Hematopoietic multipotent progenitor cell treated with erythropoietin and hydrocortisone succinate and interleukin-3 and kit ligand, for 6 days (in vitro differentiated cells): ENCODE results near the gene CTPS2.
"Not testable (repeated sequence)": the region's sequence is repeated elsewhere in the genome, so short reads cannot be mapped to it uniquely, and the experiment has no call there.

ENCODE experiments used
- DNase-seq: peaks from one replicate; pipeline ENCODE4 v3.0.0-alpha.2; 2015

The CTPS2 gene

DNA sequence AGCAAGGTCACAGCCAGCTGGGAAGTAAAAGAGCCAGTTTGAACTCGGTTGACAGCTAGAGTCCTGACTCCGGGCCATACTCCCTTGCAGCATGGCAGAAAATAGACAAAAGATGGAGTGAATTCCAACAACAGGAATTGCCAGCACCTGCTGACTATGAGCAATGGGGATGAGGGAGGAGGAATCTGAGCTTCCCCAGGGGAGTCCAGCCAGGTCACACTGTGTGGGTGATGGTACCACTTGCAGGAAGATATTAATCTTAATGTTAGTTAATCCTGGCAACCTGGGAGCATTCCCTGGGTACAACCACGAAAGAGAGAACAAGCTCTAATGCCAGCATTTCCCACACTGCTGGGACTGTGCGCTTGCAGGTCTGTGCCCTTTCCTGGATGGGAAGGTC is 110.6 kb downstream of the CTPS2 start:
- no peak for DNase-seq

DNA sequence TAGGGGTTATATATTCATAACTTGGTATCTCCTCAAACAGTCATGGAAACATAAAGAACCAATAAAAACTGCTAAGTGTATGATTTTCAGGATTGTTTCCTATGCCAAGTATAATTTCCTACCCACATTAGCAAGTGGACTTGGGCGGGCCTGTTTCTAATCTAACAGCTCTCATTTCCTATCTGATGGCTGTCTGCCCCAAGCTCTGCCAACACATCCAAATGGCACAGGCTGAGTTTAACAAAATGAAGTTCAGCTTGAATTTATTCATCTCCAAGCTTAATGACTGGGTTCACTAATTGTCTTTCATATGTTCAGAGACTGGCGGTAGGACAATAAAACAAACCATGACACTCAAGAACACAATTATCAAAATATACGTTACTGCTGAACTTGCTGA is 118.0 kb downstream of the CTPS2 start:
- no peak for DNase-seq

DNA sequence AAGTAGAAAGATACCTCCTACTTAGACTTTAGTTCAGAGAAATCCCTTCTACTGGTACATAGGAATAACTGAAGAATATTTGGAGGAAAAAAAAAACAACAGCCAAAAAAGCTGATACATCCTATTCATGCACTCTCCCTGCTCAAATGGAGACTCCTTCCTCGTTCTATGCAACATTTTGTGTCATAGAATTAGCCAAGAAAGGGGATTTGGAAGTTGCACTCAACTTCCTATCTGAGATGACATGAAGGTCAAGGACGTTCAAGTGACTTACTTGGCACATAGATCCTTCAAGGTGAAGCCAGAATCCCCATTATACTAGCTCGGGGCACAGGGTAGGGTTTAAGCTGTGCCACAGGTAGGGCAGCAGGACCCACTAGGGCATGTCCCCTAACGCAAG is 118.7 kb downstream of the CTPS2 start:
- no peak for DNase-seq

DNA sequence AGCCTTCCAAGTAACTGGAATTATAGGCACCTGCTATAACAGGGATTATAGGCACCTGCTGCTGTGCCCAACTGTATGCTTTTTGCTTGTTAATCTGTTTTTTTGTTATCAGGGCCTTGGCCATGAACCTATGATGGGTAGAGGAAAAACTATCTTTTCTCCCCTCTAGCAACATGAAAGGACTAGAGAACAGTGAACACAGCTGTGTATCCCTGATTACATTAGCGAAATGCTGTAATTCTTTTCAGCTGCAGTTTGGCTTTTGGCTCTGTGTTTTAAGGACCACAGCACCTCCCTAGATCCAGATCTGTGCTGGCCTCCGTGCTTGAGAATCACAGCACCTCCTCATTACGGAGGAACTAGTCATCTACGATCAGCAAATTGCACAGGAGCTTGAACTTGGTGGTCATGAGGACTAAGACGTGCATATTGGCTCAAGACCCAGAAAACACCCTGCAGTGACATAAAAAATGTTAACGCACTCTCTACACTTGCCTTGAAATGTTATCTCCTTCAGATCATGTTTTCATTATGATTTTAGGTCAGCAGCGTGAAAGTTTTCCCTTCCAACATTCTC is 120.2 kb downstream of the CTPS2 start:
- DNase-seq: no peak

DNA sequence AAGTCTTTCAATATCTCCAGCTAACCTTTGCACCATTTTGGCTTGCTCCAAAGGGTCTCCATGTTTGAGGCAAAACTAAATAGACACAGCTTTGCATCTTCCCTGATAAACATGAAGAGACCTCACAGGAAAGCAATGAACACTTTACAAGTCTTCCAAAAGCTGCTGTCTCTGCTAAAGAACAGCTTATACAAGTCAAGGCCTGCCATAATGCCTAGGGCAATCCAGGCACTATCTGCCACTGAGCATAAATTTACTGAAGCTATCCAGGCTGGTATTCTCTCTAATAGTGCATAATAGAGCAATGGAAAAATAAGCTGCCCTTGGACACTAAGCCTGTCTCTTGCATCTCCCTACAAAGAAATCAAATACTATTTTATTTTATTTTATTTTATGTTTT is 122.6 kb downstream of the CTPS2 start:
- no peak for DNase-seq

DNA sequence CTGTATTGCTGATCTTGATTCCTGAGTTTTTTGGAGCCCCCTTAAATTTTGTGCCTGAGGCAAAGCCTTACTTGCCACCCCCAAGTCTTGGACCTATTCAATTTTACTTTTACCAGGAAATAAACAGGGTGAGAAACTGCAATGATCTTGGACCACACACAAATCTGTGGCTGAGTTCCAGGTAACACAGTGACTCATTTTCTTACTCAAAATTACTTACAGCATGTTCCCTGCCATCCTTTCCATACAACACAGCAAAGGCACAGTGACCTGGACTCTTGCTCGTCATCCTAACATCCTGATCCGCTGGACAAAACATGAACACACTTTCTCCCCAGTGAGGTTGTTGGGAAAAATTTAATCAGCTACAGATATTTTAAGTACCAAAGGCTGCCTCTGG is 123.3 kb downstream of the CTPS2 start:
- no peak for DNase-seq

DNA sequence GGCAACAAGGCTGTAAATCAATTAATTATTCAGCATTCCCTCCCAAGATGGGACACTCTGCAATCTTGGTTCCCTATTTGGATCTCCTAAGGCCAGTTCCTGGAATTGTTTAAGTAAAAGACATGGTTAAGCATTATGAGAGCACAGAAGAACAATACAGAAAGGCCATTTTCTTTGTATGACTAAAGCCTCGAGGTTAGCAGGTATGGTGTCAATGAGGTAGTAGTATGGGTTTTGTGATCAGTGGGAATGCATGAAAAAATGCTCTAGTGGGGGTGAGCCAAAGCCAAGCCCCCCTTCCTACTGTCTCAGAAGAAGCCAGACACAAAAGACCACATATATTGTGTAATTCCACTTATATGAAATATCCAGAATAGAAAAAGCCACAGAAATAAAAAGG is 124.2 kb downstream of the CTPS2 start:
- DNase-seq: no peak

DNA sequence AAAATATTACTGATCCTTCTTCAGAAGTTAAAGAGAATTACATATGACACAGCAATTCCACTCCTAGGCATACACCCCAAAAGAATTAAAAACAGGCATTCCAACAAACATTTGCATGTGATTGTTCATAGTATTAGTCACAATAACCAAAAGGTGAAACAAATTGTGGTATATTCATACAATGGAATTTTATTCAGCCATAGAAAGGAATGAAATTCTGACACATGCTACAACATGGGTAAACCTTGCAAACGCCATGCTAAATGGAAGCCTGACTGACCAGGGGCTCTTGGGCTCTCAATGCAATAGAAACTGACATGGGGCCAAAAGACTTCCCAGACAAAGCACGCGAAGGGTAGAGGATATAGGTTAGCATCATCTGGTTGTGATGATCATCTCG is 124.6 kb downstream of the CTPS2 start:
- DNase-seq: no peak

DNA sequence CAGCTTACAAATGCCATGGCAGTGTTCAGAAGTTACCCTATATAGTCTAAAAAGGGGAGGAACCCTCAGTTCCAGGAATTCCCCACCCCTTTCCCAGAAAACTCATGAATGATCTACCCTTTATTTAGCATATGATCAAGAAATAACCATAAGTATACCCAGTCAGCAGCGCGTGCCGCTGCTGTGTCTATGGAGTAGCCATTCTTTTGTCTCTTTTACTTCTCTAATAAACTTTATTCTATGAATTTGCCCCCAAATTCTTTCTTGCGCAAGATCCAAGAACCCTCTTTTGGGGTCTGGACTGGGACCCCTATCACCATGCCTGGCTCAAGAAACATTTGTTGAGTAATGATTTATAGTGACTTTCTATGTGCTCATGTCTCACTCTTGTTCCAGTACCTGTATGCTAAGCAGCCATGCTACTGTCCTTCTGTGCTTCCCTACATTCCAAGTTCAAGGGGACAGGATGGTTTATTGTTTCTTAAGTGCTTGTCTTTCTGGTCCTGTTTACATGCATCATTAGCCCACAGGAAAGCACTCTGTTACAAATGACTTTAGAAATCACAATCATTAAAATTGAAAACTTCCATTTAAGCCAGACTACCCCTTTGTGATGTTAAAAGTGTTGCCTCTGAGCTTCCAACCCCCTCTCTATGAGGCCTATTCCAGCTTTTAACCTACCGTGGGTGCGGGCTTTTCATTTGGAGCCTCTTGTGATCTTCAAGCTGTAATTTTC is 125.9 kb downstream of the CTPS2 start:
- no peak for DNase-seq

DNA sequence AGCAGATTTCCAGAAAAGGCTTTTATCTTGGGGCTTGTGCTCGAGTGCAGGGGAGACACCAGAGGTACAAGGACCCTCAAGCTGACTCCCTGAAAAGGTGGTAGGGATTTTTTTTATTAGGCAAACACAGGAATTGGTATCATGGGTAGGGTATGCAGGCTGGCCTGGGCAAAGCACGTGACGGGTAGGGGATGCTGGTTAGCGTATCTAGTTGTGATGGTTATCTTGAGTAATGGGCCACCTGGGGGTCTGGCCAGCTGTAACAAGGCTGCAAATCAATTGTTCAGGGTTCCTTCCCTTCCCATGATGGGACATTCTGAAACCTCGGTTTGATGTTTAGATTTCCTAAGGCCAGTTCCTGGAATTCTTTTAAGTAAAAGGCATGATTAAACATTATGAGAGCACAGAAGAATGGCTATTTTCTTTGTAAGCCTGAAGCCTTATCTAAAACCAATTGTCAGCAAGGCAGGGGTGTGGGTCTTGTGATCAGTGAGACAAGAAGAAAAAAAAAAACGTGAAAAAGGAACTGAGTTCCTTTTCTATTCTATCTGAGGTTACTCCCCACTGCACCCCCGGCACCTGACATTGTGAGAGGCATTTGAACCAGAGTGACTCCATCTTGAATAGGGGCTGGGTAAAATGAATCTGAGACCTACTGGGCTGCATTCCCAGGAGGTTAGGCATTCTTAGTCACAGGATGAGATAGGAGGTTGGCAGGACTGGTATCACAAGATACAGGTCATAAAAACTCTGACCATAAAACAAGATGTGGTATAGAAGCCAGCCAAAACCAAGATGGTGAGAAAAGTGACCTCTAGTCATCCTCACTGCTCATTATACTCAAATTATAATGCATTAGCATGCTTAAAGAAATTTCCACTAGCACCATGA is 126.7 kb downstream of the CTPS2 start:
- DNase-seq: peak; percentile 20

DNA sequence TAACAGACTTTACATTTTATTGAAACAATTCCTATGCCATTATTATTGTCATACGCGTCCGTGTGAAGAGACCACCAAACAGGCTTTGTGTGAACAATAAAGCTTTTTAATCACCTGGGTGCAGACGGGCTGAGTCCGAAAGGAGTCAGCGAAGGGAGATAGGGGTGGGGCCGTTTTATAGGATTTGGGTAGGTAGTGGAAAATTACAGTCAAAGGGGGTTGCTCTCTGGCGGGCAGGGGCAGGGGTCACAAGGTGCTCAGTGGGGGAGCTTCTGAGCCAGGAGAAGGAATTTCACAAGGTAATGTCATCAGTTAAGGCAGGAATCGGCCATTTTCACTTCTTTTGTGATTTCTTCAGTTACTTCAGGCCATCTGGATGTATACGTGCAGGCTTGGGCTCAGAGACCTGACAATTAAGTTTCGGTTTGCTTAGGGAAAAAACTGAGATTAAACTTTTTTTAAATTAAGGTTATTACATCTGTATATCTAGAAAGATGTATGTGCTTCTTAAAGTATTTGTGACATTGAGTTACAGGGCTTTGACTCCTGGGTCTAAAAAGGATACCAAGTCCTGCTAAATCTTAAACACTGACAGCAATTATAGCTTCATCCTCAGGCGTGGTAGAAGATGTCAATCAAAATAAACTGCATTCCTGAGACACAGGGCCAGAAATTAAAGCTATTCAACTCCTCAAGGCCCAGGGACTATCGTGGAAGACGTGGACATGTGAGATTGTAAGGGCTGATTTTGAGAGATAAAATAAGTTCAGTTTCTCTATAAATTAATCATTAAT is 132.3 kb downstream of the CTPS2 start:
- not testable (repeated sequence) for DNase-seq

DNA sequence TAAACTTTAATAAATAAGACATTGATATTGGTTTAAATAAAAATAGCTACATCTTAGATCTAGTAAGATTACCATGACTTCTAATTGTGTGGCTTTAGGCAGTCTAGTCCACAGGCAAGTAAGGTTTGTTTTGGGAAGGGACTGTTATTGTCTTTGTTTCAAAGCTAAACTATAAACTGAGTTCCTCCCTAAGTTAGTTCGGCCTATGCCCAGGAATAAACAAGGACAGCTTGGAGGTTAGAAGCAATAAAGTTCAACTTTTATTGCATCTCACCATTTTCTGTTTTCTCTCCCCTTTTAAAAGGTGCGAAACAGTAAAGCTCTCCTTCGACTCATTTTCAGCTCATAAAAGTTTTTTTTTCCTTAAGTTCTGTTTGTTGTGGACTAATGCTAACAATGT is 133.0 kb downstream of the CTPS2 start:
- DNase-seq: no peak

DNA sequence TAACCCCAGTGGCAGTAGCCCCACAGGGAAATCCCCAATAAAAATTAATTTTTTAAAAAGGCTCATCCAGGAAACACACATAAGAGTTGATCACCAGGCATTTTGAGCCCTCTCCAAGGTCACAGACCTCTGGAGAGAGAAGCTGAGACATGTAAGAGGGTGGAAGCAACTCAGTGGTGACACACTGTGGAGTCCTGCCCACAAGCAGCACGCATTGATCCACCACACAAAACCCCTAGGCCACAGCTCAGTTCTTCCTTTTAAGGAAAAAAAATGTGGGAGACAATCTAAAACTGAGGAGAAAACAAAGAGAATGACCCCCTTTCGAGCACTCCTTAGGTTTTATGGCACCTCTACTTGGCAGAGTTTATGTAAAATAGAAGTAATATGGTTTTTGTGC is 134.3 kb downstream of the CTPS2 start:
- DNase-seq: no peak

DNA sequence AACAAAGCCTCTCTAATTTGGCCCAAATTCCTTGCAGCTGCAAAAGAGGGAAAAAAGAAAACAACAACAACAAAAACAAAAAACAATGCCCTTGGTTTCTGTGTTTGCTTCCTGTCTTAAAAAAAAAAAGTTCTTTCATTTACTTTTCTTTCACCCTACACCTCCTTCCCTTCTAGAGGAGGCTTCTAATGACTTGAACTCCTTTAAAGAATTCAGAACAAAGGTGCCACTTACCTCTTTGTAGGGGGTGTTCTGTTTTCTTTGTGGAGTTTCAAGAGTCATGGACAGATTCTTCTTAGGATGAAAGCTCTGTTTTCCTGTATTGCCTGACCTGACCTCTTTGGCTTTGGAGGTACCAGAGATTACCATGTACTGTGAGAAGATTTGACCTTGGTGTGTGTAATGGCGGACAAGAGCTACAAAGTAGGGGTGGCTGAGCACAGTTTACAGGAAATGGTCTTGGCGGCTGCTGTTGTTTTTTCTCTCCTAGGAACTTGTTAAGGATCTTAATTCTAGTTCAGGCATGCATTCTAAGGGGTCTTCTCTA is 134.9 kb downstream of the CTPS2 start:
- DNase-seq: no peak

DNA sequence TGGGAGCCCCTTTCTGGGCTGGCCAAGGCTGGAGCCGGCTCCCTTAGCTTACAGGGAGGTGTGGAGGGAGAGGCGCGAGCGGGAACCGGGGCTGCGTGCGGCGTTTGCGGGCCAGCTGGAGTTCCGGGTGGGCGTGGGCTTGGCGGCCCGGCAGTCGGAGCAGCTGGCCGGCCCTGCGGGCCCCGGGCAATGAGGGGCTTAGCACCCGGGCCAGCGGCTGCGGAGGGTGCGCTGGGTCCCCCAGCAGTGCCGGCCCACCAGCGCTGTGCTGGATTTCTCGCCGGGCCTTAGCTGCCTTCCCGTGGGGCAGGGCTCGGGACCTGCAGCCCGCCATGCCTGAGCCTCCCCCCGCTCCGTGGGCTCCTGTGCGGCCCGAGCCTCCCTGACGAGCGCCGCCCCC is 137.1 kb downstream of the CTPS2 start:
- not testable (repeated sequence) for DNase-seq

DNA sequence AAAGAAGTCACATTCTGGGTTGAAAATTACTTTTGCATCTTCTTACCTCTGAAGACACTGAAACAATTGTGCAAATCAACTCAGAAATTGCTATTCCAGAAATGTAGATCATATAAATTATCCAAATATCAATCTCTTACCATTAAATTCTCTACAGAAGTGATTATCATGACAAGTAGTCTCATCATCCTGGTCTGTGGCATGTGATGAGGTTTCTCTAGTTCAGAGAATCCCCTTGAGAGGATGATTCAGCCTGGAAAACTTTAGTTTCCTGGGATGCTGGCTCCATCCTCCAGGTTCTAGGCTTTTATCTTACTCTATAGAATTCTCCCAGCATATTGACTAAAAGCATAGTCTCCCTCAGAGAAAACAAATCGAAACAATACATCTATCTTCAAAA is 138.7 kb downstream of the CTPS2 start:
- DNase-seq: no peak

DNA sequence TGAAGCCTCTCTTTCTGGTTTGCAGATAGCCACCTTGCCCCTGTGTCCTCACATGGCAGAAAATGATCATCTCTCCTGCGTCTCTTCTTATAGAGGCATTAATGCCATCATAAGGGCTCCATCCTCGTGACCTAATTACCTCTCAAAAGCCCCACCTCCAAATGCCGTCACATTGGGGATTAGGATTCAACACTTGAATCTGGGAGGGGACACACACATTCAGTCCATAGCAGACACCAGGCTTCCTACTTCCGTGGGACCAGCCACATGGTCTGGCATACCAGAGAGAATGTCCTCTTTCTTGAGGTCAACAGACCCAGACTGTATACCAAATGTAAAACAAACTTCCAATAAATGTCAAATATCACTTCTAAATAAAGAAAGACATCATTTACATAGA is 144.8 kb downstream of the CTPS2 start:
- DNase-seq: no peak

DNA sequence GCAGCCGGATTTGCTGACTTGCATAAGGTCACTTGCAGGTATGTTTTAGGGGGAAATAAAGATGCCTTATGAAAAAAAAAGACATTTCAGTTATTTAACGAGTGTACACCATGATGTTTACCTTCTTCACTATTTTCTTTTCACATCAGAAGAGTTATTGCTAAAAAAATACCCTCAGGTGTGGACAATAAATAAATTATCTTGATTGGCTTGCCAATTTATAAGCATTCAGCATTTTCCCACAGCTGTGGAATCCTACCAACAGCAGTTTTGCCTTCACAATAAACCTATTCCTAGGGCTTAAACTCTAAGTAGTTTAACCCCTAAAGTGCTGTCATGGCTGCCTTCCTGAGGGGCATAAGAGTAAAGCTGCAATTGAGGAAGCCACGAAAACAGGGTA is 145.9 kb downstream of the CTPS2 start:
- no peak for DNase-seq

DNA sequence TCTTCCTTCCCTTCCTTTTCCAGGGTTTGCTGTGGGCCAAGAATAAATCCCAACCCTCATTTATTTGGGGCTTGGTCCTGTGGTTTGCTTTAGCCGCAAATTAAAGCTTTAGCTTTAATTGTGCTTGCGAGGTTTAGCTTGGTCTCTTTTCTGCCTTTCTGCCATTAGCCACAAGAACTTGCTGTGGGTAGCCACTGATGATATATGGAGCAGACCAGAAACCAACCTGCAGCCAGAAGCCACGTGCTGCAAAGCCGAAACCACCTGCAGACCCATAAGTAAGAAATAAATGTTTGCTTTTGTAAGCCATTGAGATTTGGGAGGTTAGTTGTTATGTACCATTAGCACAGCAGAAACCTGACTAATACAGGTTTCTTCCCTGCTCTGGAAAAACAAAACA is 152.3 kb downstream of the CTPS2 start:
- no peak for DNase-seq

DNA sequence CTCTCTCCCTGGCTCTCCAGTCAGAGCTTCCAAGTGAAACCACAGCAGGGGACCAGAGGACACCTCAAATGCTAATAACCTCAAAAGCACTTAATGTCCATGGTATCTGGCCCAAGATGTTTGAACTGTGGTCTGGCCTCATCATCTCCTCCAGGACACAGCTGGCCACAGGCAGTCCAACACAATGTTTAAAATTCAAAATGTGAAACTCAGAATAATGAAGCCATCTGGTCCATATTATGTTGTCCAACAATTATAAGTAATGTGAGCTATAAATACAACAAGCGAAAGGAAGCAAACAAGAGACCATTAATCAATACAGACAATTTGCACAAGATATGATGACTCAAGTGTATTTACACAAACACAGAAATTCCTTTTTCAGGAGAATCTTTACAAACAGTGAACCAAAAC is 153.3 kb downstream of the CTPS2 start:
- DNase-seq: no peak

DNA sequence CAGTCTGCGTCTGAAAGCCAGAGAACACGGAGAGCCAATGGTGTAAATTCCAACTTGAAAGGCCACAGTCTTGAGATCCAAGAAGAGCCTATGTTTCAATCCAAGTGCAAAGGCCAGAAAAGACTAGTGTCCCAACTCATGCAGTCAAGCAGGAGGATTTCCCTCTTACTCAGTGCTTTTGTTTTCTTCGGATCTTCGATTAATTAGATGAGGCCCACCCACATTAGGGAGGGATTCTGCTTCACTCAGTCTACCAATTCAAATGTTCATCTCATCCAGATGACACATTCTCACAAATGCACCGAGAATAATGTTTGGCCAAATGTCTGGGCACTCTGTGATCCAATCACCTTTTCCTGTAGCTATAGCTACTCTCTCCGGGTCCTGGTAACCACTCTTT is 154.0 kb downstream of the CTPS2 start:
- no peak for DNase-seq

DNA sequence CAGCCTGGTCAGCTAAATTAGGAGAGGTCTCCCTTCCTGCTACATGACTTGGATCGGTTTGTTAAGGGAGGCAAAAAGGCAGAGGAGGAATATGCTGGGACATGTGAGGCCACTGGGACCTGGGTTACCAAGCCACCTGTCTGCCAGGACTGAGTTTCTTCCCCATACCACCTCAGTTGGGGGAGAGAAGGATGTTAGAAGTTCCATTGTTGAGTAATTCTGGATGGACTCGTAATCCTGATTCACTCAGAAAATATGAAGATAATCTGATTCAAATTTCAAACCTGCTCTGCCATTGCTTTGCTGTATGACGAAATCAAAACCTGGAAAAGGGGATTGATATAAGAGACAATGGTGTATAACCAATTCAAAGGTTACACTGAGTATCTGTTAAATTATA is 159.9 kb downstream of the CTPS2 start:
- no peak for DNase-seq

DNA sequence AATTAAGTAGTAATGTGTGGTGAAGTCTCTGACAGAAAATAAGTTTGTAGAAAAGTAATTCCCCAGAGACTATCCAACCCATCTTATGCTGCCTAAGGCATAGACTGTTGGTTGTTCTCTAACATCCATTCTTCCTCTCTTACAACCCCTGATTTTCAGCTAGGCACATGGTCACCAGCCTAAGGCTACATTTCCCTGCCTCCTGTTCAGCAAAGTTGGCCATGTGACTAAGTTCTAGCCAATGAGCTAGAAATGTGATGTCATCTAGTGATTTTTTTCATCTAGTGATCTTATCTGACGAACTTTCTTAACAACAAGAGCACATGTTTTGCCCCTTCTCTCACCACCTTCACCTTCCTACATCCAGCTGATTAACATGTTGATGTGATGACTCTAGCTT is 164.8 kb downstream of the CTPS2 start:
- no peak for DNase-seq
